NCI-H1436 treated with DMSO at 0.1 percent for 48 hours (cell line): ENCODE results near the gene RBM15B.
"Not testable (repeated sequence)": the region's sequence is repeated elsewhere in the genome, so short reads cannot be mapped to it uniquely, and the experiment has no call there.

Experiments used
- DNase-seq: peaks from one replicate; lab custom pipeline; 2025; lab: John Stamatoyannopoulos, UW

RBM15B gene

GRCh38 chr3:51378065-51378464 lies 13.0 kb upstream of the RBM15B start:
- DNase-seq: no peak

DNA sequence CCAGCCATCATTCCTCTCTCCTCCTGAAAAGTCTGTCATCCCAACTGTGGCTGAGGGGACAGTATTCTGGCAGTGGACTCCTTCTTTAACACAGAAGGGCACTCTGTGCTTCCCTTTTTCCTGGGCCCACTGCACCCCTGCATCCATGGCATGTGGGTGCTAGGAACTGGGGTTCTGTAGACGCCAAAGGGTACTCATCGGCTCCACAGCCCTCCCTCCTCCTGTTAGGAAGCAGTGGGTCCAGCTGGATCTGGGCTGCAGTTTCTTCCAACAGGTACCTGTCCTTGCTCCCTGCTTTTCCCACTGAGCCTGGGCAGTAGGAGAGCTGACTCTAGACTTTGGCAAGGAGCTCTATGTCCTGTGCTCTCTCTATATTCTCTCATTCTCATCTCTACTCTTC lies 12.4 kb upstream of the RBM15B start:
- DNase-seq: no peak

DNA sequence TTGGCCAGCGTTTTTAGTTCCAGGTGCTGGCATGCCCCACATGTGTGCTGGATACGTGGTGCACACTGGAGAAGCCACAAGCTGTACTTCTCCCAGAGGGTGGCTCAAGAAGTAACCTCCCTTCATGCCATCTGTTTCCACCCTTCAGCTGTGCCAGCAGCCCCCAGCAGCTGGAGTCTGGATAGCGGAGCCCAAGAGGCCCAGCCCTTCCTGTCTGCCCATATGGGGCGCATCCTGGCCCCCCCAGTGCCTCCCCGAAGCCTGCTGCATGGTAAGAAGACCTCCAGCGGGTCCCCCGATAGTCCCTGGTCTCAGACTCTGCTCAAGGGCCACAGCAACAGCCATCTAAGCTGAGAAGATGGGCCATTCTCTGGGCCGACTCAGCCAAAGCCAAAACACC lies 11.8 kb upstream of the RBM15B start:
- DNase-seq: no peak

GRCh38 chr3:51379746-51380455 lies 11.2 kb upstream of the RBM15B start:
- no peak for DNase-seq

- no peak for DNase-seq
These were observed 10.3 kb upstream of the RBM15B start for GRCh38 chr3:51380601-51381332.

- DNase-seq: no peak
These were observed 9.8 kb upstream of the RBM15B start for GRCh38 chr3:51381333-51381705.

GRCh38 chr3:51382076-51382745 lies 8.9 kb upstream of the RBM15B start:
- DNase-seq: no peak

DNA sequence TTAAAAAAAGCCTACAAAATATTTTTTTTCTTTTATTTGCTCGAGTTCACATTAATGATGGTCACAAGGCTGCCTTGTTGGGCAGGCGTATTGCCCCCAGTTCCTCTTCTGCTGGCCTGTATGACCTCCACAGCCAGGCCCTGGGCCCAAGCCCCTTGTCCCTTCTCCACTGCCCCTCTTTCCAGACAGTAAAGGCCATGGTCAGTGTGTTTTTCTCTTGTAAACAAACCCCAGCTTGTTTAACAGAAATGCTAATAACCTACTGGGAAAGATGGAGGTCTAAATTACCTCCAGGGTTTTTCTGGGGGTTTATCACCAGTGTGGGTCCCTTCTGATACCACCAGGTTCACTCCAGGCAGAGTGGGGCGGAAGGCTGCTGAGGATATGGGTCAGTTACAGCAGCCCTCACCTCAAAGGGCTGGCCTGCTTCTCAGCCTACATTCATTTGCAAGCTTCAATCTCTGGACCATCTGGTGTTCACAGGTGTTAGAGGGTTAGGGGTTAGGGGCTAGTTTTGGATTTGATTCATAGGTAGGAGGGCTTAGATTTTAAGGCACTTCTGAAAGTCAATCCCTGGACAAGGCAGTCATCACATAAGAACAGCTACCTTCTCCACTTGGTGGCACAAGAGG lies 8.0 kb upstream of the RBM15B start:
- DNase-seq: no peak

- DNase-seq: no peak
These were observed 6.9 kb upstream of the RBM15B start for GRCh38 chr3:51384055-51384725.

GRCh38 chr3:51384726-51385473 lies 6.2 kb upstream of the RBM15B start, which contains the start of gene MANF:
TSS of gene MANF (plus strand) at chr3:51385291. CDS start at chr3:51385343, 52 bp downstream.
- DNase-seq: peak; percentile 83

GRCh38 chr3:51385621-51386091 lies 5.4 kb upstream of the RBM15B start:
- no peak for DNase-seq

DNA sequence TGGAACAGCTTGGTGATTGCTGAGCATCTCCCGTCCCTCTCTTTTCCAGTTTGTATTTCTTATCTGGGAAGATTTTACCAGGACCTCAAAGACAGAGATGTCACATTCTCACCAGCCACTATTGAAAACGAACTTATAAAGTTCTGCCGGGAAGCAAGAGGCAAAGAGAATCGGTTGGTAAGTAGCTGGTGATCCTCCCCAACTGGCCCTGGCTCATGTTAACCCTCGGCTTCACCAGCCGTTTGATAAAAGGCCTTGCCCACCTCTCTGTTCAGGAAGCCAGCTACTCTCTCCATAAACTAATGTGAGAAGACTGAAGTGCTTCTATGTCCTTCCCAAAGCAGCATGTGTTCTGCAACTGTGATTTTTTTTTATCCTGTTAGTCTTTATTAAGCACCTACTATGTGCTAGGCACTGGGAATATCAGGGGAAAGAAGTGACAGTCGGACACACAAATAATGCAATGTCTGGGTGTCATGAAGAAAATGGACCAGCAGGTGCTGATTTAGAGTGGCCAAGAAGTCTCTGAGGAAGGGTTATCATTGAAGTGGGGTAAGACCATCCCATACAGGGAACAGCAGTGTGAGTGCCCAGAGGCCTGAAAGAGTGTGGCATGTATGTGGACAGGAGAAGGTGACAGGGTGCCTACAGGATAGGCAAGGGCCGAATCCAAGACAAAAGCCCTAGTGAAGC lies 4.8 kb upstream of the RBM15B start:
- no peak for DNase-seq

DNA sequence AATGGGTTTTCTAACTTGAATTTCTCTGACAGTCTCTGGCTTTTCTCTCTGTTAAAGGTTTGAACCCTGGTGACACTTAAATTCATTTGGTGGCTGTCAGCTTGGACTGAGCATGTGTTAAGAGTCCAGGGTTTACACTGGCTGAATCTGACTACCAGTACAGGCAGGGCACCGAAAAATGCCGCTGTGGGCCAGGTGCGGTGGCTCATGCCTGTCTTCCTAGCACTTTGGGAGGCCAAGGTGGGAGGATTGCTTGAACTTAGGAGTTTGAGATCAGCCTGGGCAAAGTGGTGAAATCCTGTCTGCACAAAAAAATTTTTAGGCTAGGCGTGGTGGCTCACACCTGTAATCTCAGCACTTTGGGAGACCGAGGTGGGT lies 4.2 kb upstream of the RBM15B start:
- no peak for DNase-seq

GRCh38 chr3:51387281-51387680 lies 3.8 kb upstream of the RBM15B start:
- not testable (repeated sequence) for DNase-seq

DNA sequence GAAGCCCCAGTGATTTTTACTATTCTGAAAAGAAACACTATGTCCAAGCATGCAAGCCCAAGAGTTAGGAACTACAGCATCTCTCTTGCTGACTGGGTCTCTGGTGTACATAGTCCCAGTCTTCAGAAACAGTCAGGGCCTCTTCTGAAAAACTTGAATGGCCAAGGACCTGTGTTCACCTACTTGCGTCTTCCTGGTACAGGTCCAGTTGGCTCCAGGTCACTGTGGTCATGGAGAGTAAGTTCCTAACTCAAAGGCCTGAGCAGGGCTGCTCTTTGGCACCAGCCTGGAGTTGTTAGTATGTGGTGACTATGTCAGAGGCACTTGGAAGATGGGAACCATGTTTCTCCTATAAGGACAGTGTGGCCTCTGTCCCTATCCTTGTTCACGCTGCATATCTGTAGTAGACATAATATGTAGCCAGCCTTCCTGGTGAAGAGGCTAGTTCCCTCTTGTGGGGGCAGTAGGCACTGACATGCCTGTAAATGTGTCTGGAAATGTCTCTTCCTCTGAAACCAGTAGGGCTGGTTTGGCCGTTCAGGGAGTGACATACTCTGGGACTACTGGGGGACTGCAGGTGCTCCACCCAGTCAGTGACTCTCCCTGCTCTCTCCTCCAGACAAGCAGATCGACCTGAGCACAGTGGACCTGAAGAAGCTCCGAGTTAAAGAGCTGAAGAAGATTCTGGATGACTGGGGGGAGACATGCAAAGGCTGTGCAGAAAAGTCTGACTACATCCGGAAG lies 2.6 kb upstream of the RBM15B start:
- no peak for DNase-seq

DNA sequence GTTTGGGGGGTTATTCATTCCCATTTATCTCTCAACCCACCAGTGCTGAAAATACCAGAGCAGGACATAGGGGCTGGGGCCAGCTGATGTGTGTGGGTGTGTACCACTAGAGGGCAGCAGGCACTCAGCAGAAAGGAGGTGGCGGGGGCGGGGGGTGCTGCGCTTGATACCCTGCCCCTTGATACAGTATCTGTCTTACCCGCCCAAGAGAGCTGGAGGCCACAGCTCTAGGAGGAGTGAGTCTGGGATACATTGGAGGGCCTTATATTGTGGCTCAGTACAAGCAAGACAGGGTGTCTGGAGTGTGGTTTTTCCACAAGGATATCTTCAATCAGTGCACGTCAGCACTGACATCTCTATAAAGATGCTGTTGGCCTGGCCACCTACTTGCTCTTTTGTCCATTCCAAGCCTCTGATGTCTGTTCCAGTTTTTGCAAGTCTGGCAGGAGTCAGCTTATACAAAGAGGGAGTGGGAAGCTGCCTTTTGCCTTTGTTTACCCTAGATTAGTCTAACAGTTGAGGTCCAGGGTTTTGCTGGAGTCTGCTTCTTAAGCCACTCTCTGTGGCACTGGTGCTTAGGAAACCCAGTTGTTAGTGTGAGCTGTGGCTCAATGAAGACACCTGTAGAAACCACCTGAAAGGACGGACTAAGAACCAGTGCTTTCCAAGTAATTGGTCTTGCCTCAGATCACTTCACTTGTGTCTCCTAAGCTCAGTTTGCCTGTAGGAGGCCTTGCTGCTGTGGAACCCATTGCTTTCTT lies 1.5 kb upstream of the RBM15B start:
- DNase-seq: no peak

DNA sequence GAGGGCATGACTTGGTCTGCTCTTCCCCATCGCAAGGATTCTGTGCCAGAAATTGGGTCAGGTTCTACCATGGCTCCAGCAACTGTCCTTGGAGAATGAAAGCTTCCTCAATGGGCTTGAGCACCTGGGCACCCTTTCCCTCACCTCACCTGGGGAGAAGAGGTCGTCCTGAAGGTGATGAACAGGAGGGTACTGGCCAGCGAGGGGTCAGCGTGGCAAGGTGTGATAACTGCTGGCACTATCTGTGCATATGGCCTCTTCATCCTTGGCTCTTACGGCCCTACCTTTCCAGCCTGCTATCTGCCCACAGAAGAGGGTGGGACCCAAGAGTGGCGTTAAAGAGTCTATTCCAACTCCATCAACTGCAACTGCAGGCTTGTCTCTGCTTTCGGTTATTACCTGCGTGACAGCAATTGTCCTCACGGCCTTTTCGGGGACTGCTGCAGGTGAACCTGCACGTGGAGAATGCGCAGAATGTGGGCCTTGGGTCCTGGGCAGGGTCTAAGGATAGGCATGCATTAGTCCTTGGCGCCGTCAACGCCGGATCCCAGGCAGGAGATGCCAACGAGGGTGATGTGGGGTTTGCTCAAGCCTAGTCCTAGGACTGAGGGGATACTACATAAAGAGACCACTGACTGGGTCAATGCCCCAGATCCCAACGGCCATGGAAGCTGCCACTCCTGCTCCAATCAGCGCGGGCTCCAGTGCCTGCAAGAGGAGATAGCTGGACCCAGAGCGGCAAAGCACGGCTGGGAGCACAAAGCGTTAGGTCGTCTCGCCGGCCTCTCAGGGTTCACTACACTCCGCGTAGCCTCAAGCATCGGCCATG lies 625 bp upstream of the RBM15B start:
- DNase-seq: no peak
